ENCODE results near the gene ELFN1.

DNA sequence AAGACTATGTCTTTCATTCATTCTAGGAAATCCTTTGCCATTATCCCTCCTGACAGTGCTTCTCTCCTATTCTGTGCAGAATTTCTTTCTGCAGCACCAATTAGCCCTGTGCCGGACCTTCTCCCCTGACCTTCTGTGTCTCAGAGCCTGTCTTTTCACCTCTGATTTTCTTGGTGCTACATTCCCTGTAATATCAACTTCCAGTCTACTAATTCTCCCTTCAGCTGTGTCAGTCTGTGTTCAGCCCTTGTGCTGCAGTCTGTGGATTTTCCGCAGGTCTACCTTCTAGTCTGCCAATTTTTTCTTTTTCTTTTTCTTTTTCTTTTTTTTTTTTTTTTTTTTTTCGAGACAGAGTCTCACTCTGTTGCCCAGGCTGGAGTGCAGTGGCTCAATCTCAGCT is 115.8 kb downstream of the ELFN1 start:
- no peak for TF ChIP-seq EZH2 (IDR thresholded peaks at IDR 0.05; ENCODE audit: low read length)
- no peak for TF ChIP-seq CTCF (optimal IDR thresholded peaks at IDR 0.05 in 1 of 3, IDR thresholded peaks at IDR 0.05 in 1 of 3, conservative IDR thresholded peaks at IDR 0.05 in 1 of 3; ENCODE audit: extremely low read depth in 1 of 3, insufficient read depth in 2 of 3, low read length in 3 of 3)

Data from keratinocyte (primary cell).